HFFc6 (cell line): ENCODE data around the gene HNRNPUL1. TPM values are rescaled to one million over a fixed set of nuclear protein-coding genes. Genes with fewer than 3 reads are reported as not detected.
A peak's percentile ranks its signal among the peaks of the same experiment; 100 is the strongest.
"Not testable (repeated sequence)": the region's sequence is repeated elsewhere in the genome, so short reads cannot be mapped to it uniquely, and the experiment has no call there.

ENCODE experiments used
- DNase-seq: peaks from one replicate; pipeline ENCODE4 v3.0.0-alpha.2; 2018
- H3K27ac Mint-ChIP-seq: 2 replicates; pipeline ENCODE4 v1.8.0; 2020; ENCODE audit warnings: mild to moderate bottlenecking, mixed read lengths
- H3K27me3 Mint-ChIP-seq: 2 replicates; pipeline ENCODE4 v1.8.0; 2021; ENCODE audit warnings: mild to moderate bottlenecking, moderate library complexity, mixed read lengths; ENCODE audit not compliant: insufficient read depth
- H3K36me3 Mint-ChIP-seq: 2 replicates; pipeline ENCODE4 v1.8.0; 2021; ENCODE audit warnings: low read depth, mixed read lengths
- H3K4me1 Mint-ChIP-seq: 2 replicates; pipeline ENCODE4 v1.8.0; 2020; ENCODE audit warnings: low read depth, mixed read lengths
- H3K4me3 Mint-ChIP-seq: 2 replicates; pipeline ENCODE4 v1.8.0; 2020; ENCODE audit warnings: mild to moderate bottlenecking, moderate library complexity, mixed read lengths
- H3K9me3 Mint-ChIP-seq: 2 replicates; pipeline ENCODE4 v1.8.0; 2020; ENCODE audit warnings: mild to moderate bottlenecking, mixed read lengths
- total RNA-seq, 6 experiments: library from RNA; stranded (reverse); fragmentation: NEBNext Ultra II Directional; extraction: Animal tissue kit (Norgen Biotek cat#: 25700); gene quantifications; 2 replicates in 1 of 6; 3 replicates in 5 of 6; pipeline ENCODE4 v1.2.3, GENCODE V29; 2021
- TF ChIP-seq, protein P1 (sequence below): fragments of 200-600 bp; sonication (generic); IDR thresholded peaks from 2 replicates; pipeline ENCODE4 v1.5.0; 2021; ENCODE audit warnings: antibody characterized with exemption, mild to moderate bottlenecking

The HNRNPUL1 gene
- total RNA-seq, 6 experiments from 2014 or later = 176 to 245 (median 234) TPM

DNA sequence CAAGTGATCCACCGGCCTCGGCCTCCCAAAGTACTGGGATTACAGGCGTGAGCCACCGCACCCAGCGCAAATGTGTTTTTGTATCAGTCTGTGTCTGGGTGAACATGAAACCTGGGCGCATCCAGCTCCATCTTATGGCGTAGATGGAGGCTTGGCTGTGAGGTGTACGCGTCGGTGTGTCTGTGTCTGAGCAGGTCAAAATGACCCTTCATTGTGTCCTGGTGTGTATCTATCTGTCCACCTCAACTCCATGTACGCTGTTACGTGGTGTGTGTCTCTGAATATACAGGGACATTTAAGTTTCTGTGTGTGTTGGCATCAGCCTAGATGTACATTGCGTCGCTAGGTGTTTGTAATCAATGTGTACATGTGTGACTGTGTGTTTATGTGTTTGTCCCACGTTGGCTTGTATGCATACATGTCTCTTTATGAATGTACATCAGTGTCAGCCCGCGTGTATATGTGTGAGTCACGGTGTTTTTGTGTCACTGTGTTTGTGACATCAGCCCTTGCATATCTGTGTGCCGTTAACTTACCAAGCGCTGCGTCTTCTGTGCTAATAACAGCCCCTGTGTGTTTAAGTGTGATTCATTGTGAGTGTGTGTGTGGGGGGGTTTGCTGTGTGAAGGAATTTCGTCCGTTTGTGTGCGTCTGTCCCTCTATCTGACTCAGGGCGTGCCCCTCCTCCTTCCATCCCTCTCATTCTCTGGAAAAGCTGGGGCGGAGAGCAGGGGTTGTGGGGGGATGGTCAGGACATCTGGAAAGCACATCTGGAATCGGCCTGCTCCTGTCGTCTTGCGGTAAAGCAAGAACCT is 38.7 kb upstream of the HNRNPUL1 start:
- Mint-ChIP-seq H3K4me3 (peak overlapping the region; percentile 86), H3K9me3 (0 out of 2 replicates have a peak, but pooled peaks cover 3% of the 10 kb centered on the region), H3K27me3 (peaks cover 10% of the 10 kb centered on the region), H3K4me1 (peaks cover 74% of the 10 kb centered on the region), H3K36me3 (peaks cover 70% of the 10 kb centered on the region), H3K27ac (peak overlapping the region; percentile 86)
- DNase-seq = peak; percentile 100
- TF ChIP-seq, protein P1, sequence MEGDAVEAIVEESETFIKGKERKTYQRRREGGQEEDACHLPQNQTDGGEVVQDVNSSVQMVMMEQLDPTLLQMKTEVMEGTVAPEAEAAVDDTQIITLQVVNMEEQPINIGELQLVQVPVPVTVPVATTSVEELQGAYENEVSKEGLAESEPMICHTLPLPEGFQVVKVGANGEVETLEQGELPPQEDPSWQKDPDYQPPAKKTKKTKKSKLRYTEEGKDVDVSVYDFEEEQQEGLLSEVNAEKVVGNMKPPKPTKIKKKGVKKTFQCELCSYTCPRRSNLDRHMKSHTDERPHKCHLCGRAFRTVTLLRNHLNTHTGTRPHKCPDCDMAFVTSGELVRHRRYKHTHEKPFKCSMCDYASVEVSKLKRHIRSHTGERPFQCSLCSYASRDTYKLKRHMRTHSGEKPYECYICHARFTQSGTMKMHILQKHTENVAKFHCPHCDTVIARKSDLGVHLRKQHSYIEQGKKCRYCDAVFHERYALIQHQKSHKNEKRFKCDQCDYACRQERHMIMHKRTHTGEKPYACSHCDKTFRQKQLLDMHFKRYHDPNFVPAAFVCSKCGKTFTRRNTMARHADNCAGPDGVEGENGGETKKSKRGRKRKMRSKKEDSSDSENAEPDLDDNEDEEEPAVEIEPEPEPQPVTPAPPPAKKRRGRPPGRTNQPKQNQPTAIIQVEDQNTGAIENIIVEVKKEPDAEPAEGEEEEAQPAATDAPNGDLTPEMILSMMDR = no peak

DNA sequence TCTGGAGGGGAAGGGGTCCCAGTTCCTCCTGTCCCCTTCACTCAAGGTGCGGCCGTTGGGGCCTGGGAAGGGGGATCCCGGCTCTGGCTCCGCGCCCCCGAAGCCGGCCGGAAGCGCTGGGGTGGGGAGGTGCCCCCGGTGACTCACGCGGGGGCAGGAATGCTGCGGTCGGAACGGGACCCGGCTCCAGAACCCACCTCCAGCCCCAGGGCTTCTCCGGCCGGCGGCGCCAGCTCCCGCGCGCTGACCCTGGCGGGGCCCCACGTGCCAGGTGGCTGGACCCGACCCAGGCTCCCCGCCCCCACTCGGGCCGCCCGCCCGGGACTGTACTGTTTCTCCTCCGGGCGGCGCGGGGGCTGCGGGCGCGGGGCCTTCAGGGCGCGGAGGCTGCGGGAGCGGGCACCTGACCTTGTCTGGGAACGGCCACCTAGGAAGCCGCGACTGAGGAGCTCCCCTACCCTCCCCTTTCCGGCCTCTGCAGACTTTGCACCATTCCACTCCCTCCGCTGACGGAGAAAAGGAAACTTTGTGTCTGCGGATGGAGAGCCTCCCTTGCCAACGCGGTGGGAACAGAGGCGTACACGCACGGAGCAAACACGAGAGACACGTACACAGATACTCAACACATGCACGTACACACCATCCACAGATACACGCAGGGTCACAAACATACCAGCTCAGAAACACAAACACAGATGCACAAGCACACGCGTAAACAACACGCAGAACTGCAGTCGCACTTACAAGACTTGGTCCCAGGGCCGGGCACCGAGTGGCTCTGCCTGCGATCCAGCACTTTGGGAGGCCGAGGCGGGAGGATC is 37.9 kb upstream of the HNRNPUL1 start:
- peaks cover 68% of the 10 kb centered on the region for H3K4me1 Mint-ChIP-seq
- 0 out of 2 replicates have a peak, but pooled peaks cover 3% of the 10 kb centered on the region for H3K9me3 Mint-ChIP-seq
- DNase-seq = peak; percentile 87
- H3K36me3 Mint-ChIP-seq = peaks cover 65% of the 10 kb centered on the region
- peaks cover 6% of the 10 kb centered on the region for H3K27me3 Mint-ChIP-seq
- peak overlapping the region; percentile 98 for H3K27ac Mint-ChIP-seq
- TF ChIP-seq, protein P1 = peak; percentile 36
- H3K4me3 Mint-ChIP-seq = peak overlapping the region; percentile 86

DNA sequence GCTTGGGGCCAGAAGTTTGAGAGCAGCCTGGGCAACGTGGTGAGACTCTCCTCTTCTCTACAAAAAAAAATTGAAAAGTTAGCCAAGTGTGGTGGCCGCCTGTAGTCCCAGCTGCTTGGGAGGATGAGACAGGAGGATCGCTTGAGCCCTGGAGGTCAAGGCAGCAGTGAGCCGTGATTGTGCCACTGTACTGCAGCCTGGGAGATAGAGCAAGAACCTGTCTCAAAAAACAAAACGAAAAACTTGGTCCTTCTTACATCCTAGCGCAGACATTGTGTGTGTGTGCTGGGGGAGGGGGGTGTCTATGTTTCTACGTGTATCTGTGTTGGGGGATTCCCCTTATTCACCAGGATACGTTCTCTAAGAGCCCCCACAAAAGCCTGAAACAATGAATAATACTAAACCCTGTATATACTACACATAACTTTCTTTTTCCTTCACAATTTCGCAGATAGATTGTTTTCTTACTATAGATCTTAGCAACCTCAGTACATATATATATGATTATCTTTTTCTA is 37.2 kb upstream of the HNRNPUL1 start:
- Mint-ChIP-seq H3K4me3 (peak overlapping the region; percentile 86), H3K36me3 (peaks cover 63% of the 10 kb centered on the region), H3K27me3 (peaks cover 9% of the 10 kb centered on the region), H3K27ac (peak overlapping the region; percentile 98), H3K9me3 (0 out of 2 replicates have a peak, but pooled peaks cover 3% of the 10 kb centered on the region), H3K4me1 (peaks cover 62% of the 10 kb centered on the region)
- TF ChIP-seq, protein P1 = no peak
- no peak for DNase-seq

DNA sequence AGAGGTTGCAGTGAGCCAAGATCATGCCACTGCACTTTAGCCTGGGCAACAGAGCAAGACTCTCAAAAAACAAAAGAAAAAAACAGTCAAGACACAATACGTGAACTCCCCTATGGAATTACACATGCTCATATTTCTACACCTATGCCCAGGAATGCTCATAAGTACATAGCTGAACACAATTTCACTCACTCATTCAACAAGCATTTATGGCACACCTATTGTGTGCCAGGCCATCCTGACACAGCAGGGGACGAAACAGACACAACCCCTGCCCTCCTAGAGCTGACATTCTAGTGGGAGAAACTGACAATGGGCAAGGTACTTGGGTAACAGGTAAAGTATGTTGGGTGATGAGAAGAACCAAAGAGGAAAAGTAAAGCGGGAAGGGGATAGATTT is 35.7 kb upstream of the HNRNPUL1 start:
- Mint-ChIP-seq H3K9me3 (0 out of 2 replicates have a peak, but pooled peaks cover 3% of the 10 kb centered on the region), H3K4me1 (peaks cover 47% of the 10 kb centered on the region), H3K27me3 (peaks cover 9% of the 10 kb centered on the region), H3K36me3 (peaks cover 50% of the 10 kb centered on the region), H3K4me3 (no peak overlapping the region), H3K27ac (peak overlapping the region; percentile 80)
- DNase-seq = no peak
- TF ChIP-seq, protein P1 = no peak

DNA sequence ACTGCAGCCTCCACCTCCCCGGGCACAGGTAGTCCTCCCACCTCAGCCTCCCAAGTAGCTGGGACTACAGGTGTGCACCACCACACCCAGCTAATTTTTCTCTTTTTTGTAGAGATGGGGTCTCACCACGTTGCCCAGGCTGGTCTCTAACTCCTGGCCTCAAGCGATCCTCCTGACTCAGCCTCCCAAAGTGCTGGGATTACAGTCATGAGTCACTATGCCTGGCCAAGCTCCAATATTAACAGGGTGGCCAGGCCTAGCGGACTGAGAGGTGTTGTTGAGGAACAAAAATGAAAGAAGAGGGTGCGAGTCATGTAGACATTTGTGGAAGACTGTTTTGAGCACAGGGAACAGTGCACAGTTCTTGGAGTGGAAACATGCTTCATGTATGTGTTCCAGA is 34.8 kb upstream of the HNRNPUL1 start:
- DNase-seq = peak; percentile 55
- not testable (repeated sequence) for H3K27ac Mint-ChIP-seq, H3K9me3 Mint-ChIP-seq, H3K4me3 Mint-ChIP-seq, H3K27me3 Mint-ChIP-seq
- Mint-ChIP-seq H3K4me1 (peaks cover 38% of the 10 kb centered on the region), H3K36me3 (peaks cover 49% of the 10 kb centered on the region)
